ENCODE results near the gene TRIM65. TPM values are rescaled to one million over a fixed set of nuclear protein-coding genes. Genes with fewer than 3 reads are reported as not detected.

The TRIM65 gene
- total RNA-seq, 1 experiment from 2014 or later, result 48.6 TPM

- no peak for TF ChIP-seq POLR2AphosphoS5 (IDR thresholded peaks at IDR 0.05; ENCODE audit: low read depth, low read length)
- no peak for TF ChIP-seq TCF7L2 (IDR thresholded peaks at IDR 0.05; ENCODE audit: low read depth, low read length)
- TF ChIP-seq CTCF (IDR thresholded peaks at IDR 0.05), result no peak
- TF ChIP-seq, protein P1, sequence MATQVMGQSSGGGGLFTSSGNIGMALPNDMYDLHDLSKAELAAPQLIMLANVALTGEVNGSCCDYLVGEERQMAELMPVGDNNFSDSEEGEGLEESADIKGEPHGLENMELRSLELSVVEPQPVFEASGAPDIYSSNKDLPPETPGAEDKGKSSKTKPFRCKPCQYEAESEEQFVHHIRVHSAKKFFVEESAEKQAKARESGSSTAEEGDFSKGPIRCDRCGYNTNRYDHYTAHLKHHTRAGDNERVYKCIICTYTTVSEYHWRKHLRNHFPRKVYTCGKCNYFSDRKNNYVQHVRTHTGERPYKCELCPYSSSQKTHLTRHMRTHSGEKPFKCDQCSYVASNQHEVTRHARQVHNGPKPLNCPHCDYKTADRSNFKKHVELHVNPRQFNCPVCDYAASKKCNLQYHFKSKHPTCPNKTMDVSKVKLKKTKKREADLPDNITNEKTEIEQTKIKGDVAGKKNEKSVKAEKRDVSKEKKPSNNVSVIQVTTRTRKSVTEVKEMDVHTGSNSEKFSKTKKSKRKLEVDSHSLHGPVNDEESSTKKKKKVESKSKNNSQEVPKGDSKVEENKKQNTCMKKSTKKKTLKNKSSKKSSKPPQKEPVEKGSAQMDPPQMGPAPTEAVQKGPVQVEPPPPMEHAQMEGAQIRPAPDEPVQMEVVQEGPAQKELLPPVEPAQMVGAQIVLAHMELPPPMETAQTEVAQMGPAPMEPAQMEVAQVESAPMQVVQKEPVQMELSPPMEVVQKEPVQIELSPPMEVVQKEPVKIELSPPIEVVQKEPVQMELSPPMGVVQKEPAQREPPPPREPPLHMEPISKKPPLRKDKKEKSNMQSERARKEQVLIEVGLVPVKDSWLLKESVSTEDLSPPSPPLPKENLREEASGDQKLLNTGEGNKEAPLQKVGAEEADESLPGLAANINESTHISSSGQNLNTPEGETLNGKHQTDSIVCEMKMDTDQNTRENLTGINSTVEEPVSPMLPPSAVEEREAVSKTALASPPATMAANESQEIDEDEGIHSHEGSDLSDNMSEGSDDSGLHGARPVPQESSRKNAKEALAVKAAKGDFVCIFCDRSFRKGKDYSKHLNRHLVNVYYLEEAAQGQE (IDR thresholded peaks at IDR 0.05; ENCODE audit: insufficient read depth in 1 of 2, low read depth in 2 of 2, low read length in 1 of 2), result no peak
- TF ChIP-seq SIN3A (IDR thresholded peaks at IDR 0.05; ENCODE audit: borderline replicate concordance, insufficient read depth, low read depth, low read length), result no peak
- Histone ChIP-seq H3K27ac (ENCODE audit: low read length) (no peak overlapping the region), H3K36me3 (ENCODE audit: control insufficient read depth, insufficient read depth, low read length) (no peaks in the 10 kb centered on the region), H3K4me1 (ENCODE audit: control insufficient read depth, insufficient read depth, low read length) (no peaks in the 10 kb centered on the region), H3K9me3 (ENCODE audit: control insufficient read depth, insufficient read depth, low read depth, low read length) (no peaks in the 10 kb centered on the region), H3K4me3 (ENCODE audit: low read depth in 2 of 2, low read length in 2 of 2) (no peak overlapping the region), H3K27me3 (ENCODE audit: control insufficient read depth, insufficient read depth, low read length) (no peaks in the 10 kb centered on the region)
- no TSS peak for BruUV-seq (replicated peaks)
- CTCF ChIA-PET, result no interaction called here
- intact Hi-C loops (cut with micrococcal nuclease; ENCODE audit: unreplicated experiment) (no loop called here), in situ Hi-C loops (cut with HindIII; ENCODE audit: low pct_unique_long_range_greater_than_20kb, low sequenced_read_pairs) (no loop called here)
- POLR2A ChIA-PET, result no interaction called here
- ATAC-seq, result no peak
- no peak for DNase-seq (ENCODE audit: low read depth, low spot score)
Observed at GRCh38 chr17:75913537-75914210, 16.9 kb upstream of the TRIM65 start.

DNA sequence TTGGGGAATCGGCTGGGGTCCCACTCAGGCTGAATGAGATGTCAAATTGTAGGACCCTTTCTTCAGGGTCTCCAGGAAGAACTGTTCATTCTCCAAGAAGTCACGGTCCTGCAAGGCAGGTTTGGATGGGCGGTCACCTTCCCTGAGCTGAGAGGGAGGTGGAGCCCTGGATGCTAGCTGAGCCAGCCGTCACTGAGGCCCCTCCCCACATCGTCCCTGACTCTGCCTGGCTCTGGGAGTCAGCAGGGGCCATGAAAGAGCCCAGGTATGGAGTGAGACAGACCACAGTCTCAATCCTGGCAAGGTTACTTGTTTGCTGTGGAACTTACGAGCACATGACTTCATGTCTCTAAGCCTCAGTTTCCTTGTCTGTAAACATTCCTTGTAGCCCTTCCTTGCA is 13.9 kb upstream of the TRIM65 start:
- Histone ChIP-seq H3K36me3 (ENCODE audit: control insufficient read depth, insufficient read depth, low read length) (no peaks in the 10 kb centered on the region), H3K4me3 (ENCODE audit: low read depth in 2 of 2, low read length in 2 of 2) (no peak overlapping the region), H3K27me3 (ENCODE audit: control insufficient read depth, insufficient read depth, low read length) (no peaks in the 10 kb centered on the region), H3K27ac (ENCODE audit: low read length) (no peak overlapping the region), H3K9me3 (ENCODE audit: control insufficient read depth, insufficient read depth, low read depth, low read length) (no peaks in the 10 kb centered on the region), H3K4me1 (ENCODE audit: control insufficient read depth, insufficient read depth, low read length) (peaks cover 1% of the 10 kb centered on the region)
- POLR2A ChIA-PET, result interaction anchor here (0.6 kb wide), 1 partner anchor 1373 kb away, joined by 6 read pairs; no protein-coding TSS in a partner anchor
- ATAC-seq (no peak), DNase-seq (ENCODE audit: low read depth, low spot score) (no peak)
- no TSS peak for BruUV-seq (replicated peaks)
- intact Hi-C loops (cut with micrococcal nuclease; ENCODE audit: unreplicated experiment) (no loop called here), in situ Hi-C loops (cut with HindIII; ENCODE audit: low pct_unique_long_range_greater_than_20kb, low sequenced_read_pairs) (no loop called here)
- TF ChIP-seq TCF7L2 (IDR thresholded peaks at IDR 0.05; ENCODE audit: low read depth, low read length) (no peak), CTCF (IDR thresholded peaks at IDR 0.05) (no peak), POLR2AphosphoS5 (IDR thresholded peaks at IDR 0.05; ENCODE audit: low read depth, low read length) (no peak), SIN3A (IDR thresholded peaks at IDR 0.05; ENCODE audit: borderline replicate concordance, insufficient read depth, low read depth, low read length) (no peak)
- TF ChIP-seq, protein P1 (IDR thresholded peaks at IDR 0.05; ENCODE audit: insufficient read depth in 1 of 2, low read depth in 2 of 2, low read length in 1 of 2), result no peak
- CTCF ChIA-PET, result no interaction called here

Measured in Panc1 (cell line).